ENCODE data around the gene ACE2.

Gene ACE2

DNA sequence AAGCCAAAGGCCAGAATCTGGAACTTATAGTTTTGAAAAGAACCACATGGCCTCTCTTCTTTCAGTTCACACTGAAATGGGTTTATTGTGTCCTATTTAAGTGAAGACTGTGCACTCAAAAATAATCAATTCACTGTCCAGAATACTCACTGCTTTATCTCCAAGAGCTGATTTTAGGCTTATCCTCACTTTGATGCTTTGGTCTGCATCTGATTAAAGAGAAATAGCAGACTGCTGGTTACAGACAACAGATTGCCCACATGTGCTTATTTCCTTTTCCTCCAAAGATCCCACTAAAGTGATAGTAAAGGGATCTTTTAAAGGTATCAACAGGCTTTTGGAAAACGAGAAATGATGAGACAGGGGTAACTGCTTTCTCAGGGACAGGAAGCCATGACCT lies 30.6 kb downstream of the ACE2 start:
- no peak for DNase-seq

DNA sequence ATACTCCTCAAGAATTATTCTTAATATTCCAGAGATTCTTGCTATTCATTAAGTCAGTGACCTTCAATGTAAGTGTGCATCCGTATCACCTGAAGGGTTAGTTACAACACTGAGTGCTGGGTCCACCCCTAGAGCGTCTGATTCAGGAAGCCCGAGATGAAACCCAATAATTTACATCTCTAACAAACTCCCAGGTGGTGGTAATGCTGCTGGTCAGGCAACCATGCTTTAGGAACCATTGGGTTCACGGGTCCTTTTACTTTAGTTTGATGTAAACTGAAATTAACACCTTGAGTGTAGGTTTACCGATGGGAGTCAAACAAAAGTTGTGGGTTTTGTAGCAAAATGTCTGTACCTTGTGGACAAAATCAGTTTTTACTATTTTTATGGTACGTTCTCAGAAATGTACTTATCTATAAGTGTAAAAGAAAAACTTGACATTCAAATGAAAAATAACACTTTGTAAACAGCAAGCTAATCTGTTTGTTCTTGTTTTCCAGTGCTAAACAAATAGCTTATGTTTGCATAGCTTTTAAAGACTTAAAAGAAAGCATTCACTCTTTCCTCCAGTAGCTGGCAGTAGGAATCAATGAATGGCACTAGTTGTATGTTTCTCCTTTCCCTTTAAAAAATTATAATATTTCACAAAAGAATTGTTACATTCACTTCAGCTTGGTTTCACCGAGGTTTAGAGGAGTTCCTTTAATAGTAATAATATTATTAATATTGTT lies 32.7 kb downstream of the ACE2 start:
- DNase-seq, result no peak

GRCh38 chrX:15567267-15567666 lies 33.5 kb downstream of the ACE2 start:
- DNase-seq, result no peak

DNA sequence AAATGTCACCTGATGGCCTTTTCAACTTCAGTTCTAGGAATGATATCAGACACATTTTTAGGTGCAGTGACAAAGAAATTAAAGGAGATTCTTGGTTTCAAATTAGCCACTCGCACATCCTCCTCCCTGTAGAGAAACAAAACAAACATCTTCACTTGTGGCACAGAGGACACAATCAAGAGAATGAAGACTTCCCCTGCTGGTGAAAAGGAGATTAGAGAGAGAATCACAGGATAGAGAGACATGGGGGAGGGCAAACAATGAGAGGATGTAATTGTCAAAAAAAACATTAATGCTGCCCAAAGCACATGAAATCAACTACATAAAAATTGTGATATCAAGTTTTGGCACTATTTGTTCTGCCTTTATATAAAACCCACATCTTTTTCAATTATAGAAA lies 34.5 kb downstream of the ACE2 start:
- no peak for DNase-seq

GRCh38 chrX:15564981-15565579 lies 35.7 kb downstream of the ACE2 start:
- no peak for DNase-seq

DNA sequence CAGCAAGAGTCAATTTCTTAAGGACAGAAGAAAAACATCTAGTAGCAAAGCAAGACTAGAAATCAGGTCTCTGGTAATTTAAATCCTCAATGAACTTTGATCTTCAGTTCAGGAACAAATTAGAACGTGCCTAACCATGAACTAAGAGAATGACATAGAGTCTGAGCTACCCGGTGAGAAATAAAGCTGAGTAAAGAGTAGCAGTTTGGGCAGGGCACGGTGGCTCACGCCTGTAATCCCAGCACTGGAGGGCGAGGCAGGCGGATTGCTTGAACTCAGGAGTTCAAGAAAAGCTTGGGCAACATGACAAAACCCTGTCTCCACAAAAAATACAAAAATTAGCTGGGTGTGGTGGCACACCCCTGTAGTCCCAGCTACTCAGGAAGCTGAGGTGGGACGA lies 37.7 kb downstream of the ACE2 start:
- no peak for DNase-seq

GRCh38 chrX:15560924-15561323 lies 39.8 kb downstream of the ACE2 start:
- no peak for DNase-seq

- DNase-seq, result no peak
Observed at GRCh38 chrX:15559227-15559626, 41.5 kb downstream of the ACE2 start.

DNA sequence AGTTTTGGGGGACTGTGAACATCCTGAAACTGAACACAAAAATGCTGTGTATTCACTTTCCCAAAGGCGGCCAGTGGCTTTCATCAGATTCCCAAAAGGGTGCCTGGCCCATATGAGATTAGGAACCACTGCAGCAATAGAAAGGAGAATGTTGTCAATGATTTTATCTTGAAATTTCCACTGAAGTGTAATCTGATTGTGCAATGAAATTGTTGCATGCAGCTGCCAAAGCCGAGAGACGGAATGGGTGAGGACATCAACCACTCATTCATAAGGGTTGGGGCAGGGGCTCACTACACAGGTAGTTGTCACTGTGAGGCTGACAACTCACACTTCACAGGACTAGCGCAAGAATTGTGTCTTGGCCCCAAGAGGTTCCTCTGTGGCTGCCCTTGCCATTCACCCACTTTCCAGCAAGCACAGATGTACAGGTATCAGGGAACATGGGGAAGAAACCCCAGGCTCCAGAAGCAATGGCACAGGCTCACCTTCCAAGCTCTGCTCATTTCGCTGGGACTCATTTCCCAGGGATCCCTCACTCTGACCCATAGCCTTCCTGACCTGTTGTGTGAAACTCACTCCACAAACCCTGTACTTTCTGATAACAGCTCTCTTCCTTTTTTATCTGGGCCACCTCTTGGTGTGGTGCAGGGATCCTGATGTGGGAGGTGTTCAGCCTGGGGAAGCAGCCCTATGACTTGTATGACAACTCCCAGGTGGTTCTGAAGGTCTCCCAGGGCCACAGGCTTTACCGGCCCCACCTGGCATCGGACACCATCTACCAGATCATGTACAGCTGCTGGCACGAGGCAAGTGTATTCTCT lies 51.4 kb downstream of the ACE2 start:
- DNase-seq, result no peak

DNA sequence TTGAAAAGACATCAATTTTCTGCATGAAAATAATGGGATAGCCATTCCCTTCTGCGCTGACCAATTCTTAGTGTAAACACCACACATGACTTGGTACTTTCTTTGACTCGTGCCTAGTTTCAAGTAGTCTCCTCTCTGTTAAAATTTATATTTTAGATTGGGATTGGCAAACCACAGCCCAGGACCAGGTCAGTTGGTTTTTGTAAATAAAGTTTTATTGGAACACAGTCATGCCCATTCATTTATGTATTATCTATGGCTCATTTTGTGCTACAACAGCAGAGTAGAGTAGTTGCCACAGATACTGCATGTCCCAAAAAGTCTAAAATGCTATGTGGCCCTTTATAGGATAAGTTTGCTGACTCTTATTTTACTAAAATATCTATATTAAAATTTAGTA lies 53.4 kb downstream of the ACE2 start:
- DNase-seq, result no peak

DNA sequence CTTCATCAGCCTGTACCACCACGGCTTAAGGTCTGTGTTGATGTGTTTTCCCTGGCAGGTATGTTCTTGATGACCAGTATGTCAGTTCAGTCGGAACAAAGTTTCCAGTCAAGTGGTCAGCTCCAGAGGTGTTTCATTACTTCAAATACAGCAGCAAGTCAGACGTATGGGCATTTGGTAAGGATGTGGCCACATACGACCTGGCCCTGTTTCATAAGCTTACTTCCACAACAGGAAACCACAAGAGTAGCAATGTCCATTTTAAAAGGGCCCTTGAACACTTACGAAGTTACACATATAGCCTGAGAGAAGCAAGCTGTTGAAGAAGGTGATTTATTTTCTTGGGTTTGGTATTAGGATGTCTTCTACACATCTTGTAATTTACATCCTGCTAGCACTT lies 54.0 kb downstream of the ACE2 start:
- no peak for DNase-seq

DNA sequence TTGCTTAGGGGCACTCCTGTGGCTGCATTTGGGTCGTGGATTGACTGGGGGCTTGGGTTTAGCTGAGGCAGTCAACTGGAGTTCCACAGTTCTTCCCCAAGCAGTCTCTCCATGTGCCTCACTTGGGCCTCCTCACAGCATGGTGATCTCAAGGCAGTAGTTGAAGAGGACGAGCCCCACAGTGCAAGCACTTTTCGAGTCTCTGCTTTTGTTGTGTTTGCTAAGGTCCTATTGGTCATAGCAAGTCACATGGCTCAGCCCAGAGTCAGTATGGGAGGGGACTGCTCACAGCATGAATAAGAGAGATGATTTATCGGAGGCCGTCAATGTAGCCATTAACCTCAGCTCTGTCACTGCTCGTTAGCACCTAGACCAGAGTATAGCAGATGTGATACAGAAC lies 70.4 kb downstream of the ACE2 start:
- no peak for DNase-seq

DNA sequence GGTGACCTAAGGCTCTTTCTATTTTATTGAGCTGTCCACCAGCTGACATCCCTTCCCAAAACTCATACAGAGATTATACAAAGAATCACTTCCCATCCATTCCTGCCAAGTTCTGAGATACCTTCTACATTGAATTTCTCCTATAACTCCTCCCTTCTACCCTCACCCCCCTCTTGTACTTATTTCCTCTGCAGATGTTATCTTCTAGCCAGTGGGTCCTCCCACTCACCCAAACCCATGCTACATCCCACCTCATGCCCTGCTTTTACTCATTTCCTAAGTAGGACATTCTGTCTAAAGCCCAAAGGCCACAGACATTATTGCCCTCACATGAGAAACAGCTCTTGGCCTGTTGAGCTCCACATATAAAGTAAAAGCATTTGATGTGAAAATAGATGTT lies 71.6 kb downstream of the ACE2 start:
- DNase-seq, result no peak

DNA sequence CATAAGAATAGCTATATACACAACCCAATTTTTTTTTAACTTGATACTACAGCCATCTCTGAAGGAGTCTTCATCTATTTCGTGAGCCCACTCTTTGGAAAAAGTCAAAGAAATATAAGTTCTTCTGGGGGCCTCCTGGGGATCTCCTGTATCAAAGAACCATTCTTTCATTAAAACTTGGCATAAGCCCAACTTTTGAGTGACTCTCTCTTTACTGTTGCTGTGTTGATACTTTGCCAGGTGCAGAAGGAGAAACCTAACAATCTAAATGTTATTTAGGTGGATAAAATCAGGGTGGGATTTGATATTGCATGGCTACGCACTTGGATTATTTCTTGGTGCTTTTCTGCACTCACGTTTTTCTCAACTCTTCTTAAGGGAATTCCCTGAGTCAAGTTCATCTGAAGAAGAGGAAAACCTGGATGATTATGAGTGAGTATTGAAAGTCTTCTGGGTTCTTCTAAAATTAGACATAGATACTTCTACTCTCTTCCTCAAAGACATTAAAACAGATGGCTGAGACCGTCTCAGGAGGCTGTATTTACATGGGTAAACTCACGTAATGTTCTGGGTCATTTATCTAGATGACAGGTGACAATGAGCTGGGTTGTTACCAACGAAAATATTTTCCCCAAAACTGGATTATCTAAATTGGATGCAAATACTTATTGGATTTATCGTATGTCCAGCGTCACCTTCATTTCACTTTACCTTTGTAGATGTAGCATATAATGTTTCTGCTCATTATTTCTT lies 74.9 kb downstream of the ACE2 start:
- peak; percentile 28 for DNase-seq

DNA sequence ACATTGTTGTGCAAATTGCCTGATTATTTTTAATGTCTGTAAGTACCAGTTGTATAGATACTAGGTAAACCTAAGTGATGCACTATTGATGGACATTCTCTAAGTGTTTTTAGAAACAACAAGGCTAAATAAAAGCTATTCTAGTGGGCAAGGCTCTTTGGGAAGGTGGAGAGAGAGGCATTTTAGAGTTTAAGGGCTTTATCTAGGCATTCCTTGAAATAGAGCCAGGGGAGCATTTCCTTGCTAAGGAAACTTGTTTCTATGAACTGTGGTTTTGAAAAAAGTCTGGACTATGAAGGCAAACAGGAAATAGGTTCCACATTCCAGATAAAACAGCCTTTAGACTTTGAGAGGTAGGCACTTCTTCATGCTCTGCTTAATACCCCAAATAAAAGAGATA lies 76.3 kb downstream of the ACE2 start:
- DNase-seq, result peak; percentile 7

DNA sequence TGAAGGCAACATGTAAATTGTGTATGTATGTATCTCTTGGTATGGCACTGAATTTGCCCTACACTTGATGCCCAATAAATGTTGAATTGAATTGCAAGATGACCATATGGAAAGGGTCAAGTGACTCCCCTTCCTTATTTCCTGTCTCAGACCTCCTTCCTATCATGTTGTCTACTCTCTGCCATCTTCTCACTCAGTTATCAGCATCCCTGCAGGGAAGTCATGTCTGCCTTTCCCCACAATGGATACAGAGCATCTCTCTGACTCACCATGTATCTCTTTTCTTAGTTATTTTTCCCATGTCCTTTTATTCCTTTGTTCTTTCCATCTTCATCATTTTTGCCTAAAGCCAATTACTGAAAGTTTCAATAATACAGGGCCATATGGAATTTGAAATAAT lies 77.7 kb downstream of the ACE2 start:
- no peak for DNase-seq

DNA sequence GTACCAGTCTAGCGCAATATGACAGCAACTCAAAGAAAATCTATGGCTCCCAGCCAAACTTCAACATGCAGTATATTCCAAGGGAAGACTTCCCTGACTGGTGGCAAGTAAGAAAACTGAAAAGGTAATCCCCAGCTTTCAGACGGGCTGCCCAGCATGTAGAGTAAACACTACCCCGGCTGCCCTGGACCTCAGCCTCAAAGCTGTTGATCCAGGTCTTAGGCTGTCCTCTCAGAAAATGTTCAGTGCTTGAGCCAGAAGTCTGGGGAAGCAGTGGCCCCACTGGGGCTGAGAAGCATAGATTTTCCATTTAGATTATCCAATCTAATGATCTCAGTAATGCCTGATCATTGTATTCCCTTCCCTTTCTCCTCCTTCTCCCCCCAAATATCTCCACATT lies 78.3 kb downstream of the ACE2 start:
- no peak for DNase-seq

- no peak for DNase-seq
Observed at GRCh38 chrX:15515931-15516330, 84.8 kb downstream of the ACE2 start.

DNA sequence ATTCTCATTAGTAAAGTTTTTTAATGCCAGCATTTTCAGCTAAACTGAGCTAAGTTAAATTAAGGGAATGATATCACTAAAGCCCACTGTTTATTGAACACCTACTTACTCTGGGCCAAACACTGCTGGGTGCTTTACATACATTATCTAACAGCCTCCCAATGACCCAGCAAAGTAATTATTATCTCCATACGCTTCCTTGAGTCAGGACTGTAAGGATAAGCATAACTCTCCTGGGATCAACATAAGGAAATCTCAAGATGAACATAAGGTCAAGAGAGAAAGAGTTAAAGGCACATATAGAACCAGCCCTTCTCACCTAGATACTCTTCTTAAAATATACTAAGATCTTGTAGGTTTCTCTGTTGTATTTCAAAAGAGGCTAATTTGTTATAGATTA lies 86.5 kb downstream of the ACE2 start:
- no peak for DNase-seq

- no peak for DNase-seq
Observed at GRCh38 chrX:15512401-15512965, 88.3 kb downstream of the ACE2 start.

DNA sequence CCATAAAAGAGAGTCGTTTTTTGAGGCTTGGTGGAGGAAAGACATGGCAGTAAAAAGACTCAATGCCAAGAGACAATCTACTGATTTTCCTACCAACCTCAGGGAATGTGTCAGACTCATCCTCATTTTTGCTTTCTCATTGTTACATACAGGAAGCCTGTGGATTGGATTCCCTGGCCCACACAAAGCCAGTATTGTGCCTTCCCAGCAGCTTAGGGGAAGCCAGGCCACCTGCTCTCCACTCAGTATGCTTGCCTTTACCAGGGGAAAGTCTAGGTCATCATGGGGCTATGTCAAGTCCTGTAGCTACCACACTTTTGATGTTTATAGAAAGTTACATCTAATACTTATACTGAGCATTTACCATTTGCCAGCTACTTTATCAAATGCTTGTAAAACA lies 89.2 kb downstream of the ACE2 start:
- no peak for DNase-seq
